ENCODE data around the gene CHMP2B.

GRCh38 chr3:87246662-87247429 lies 19.7 kb downstream of the CHMP2B start:
- TF ChIP-seq CTCF (conservative IDR thresholded peaks at IDR 0.05 in 1 of 2, IDR thresholded peaks at IDR 0.05 in 1 of 2; ENCODE audit: low read depth in 1 of 2, low read length in 2 of 2) (no peak), EZH2 (IDR thresholded peaks at IDR 0.05; ENCODE audit: low read length, missing control alignments) (no peak)
